Gastrocnemius medialis (tissue), 4 donors: Measurements from ENCODE around the gene GRID1.

Source experiments
- CTCF ChIP-seq, 5 experiments: fragments of 450-650 bp in 3 of 5; fragments of 200-600 bp in 2 of 5; sonication (generic) in 2 of 5; IDR thresholded peaks in 4 of 5; conservative IDR thresholded peaks in 1 of 5; 1 replicate in 4 of 5; 2 replicates in 1 of 5; pipeline ENCODE4 v1.5.1; 2016 to 2019; ENCODE audit warnings: antibody characterized with exemption in 5 of 5, mild to moderate bottlenecking in 3 of 5, moderate library complexity in 3 of 5
- POLR2A ChIP-seq, 2 donors: fragments of 450-650 bp; IDR thresholded peaks; one replicate each; pipeline ENCODE4 v1.6.1; 2017; ENCODE audit warnings: antibody characterized with exemption in 2 of 2, mild to moderate bottlenecking in 2 of 2, moderate library complexity in 2 of 2

- no peak for TF ChIP-seq CTCF (IDR thresholded peaks at IDR 0.05 in 4 of 5, conservative IDR thresholded peaks at IDR 0.05 in 1 of 5)
- TF ChIP-seq POLR2A (IDR thresholded peaks at IDR 0.05): no peak
These were observed 751.0 kb downstream of the GRID1 start for GRCh38 chr10:85615556-85615955.
